Inferior parietal cortex (tissue), 1 donor: ENCODE results near the gene ELMO3.

Source experiments
- DNase-seq: peaks from one replicate; pipeline ENCODE4 v3.0.0-alpha.2; 2016; ENCODE audit errors: extremely low spot score

Gene ELMO3

GRCh38 chr16:67180166-67180565 is 18.8 kb upstream of the ELMO3 start:
- DNase-seq = no peak

GRCh38 chr16:67181346-67181745 is 17.6 kb upstream of the ELMO3 start:
- no peak for DNase-seq

- no peak for DNase-seq
Observed at GRCh38 chr16:67182288-67182687, 16.6 kb upstream of the ELMO3 start.

- no peak for DNase-seq
Observed at GRCh38 chr16:67183284-67183626, 15.7 kb upstream of the ELMO3 start.

DNA sequence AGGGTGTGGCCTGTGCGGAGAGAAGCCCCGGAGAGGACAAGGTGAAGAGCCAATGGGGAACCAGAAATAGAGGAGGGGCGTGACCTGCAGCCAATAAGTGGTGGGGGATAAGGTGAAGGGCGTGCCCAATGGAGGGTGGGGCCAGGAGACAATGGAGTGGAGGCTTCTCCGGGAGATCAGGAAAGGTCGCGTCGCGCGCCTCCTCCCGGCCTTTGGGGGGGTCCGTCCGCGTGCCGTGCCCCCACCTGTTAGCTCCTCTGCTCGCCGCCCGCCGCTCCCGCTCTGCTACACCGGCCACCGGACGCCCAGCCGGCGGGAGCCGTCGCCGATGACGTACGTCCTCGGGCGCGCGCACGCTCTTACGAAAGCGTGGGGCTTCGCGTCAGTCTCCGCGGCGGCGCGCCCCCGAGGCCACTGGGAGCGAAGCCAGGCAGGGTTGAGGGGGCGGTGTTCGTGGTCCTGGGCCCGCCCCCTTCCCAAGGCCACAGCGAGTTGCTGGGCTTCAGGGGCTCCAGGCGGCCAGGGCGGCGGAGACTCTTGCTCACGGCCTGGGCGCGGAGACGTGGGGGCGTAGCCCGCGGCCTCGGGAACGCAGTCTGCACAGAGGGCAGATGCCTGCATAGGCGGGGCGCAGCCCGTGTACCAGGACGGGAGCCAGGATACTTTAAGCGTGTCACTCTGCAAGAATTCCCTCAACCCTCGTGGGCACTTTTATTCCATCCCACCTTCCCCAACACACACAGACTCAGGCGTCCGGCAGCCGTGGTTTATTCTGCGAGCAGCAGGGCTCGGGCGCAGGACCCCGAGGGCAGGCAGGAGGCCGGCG is 15.1 kb upstream of the ELMO3 start, which contains the start of gene MATCAP1:
Gene MATCAP1 (minus strand): TSS at position 337 of the 826 bp plus-strand sequence. CDS start 3,353 bp downstream, outside the sequence.
- peak; percentile 95 for DNase-seq

- DNase-seq = no peak
Observed at GRCh38 chr16:67184453-67184994, 14.4 kb upstream of the ELMO3 start.

DNA sequence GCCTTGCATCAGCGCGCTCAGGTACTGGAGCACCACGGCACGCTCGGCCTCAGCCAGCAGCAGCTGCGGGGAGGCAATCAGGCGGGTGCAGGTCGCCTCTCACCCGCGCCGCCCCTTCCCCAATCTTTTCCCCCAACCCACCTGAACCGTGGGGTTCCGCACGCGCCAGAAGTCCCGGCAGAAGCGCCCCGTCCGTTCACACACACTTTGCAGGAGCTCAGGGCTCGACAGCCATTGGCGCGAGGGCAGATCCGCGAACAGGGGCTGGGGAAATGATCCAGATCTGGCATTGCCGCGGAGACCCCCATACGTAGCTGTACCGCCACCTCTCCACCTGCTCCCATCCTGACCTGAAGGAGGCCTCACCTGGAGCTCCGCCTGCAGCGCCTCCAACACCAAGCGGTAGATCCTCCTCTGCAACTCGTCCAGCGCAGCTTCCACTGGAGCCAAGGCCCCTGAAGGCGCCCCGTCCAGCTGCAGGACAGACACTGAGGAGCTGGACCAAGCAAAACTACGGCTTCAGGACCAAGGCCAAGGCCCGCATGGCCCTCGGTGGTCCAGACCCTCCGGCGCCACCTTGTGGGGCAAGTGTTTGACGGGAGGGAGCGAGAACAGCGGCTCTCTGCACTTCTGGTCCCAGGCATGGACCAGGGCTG is 13.8 kb upstream of the ELMO3 start:
- DNase-seq = peak; percentile 80

GRCh38 chr16:67185651-67186134 is 13.2 kb upstream of the ELMO3 start:
- DNase-seq = no peak

DNA sequence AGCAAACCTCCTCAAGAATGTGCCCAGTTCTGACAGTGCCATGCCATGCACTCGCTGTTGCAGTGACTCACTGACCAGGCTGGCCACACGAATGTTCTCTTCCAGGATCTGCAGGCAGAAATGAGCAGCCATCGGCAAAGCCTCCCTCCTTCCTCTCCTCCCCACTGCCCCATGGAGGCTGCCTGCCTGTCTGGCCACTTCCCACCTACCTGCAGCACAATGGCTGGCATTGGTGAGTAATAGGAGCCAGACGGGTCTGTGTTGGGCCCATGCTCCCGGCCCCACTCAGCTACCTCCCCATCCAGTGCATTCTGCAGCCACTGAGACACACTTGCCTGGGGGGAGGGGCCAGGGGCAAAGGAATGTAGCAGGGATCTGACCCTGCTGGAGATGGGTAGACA is 12.4 kb upstream of the ELMO3 start:
- no peak for DNase-seq

- no peak for DNase-seq
Observed at GRCh38 chr16:67187175-67187890, 11.6 kb upstream of the ELMO3 start.

- no peak for DNase-seq
Observed at GRCh38 chr16:67188323-67188722, 10.6 kb upstream of the ELMO3 start.

GRCh38 chr16:67188798-67189197 is 10.1 kb upstream of the ELMO3 start:
- DNase-seq = no peak

GRCh38 chr16:67190041-67190440 is 8.9 kb upstream of the ELMO3 start, which contains the start of gene EXOC3L1:
Gene EXOC3L1 (minus strand): TSS chr16:67190136. CDS start chr16:67189676, 460 bp downstream.
- no peak for DNase-seq

DNA sequence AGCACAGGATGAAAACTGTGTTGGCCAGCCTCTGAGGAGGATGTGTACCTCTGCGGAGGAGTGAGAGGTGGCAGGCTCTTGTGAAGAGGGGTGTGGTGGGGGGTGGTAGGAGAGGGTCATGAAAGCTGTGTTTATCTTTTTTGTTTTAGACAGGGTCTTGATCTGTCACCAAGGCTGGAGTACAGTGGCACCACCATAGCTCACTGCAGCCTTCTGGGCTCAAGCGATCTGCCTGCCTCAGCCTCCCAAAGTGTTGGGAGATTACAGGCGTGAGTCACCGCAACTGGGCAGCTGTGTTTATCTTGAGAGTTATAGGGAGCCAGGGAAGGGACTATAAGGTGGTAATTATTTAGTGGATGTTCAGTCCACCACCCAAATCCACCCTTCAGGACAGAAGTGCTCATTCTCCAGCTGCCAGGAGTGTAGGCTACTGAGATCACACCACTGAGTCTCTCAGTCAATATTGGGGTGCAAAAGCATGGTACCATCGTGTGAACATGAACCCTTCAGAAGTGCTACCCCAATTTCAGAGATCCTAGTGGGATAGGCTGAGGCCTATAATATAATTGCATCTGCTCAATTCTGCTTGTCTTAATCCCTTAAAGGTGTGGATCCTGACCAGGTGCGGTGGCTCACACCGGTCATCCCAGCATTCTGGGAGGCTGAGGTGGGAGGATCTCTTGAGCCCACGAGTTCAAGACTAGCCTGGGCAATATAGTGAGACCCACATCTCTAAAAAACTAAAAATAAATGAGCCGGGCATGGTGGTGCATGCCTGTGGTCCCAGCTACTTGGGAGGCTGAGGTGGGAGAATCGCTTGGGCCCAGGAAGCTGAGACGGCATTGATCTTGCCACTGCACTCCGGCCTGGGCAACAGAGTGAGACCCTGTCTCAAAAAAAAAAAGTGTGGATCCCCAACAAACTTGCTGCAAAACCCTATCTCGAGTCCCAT is 8.2 kb upstream of the ELMO3 start:
- DNase-seq = no peak

- no peak for DNase-seq
Observed at GRCh38 chr16:67191411-67191994, 7.4 kb upstream of the ELMO3 start.

- peak; percentile 96 for DNase-seq
Observed at GRCh38 chr16:67191995-67192681, 6.8 kb upstream of the ELMO3 start, which contains the start of gene E2F4. Gene E2F4 (plus strand): TSS chr16:67192155. CDS start chr16:67192228, 73 bp downstream.

DNA sequence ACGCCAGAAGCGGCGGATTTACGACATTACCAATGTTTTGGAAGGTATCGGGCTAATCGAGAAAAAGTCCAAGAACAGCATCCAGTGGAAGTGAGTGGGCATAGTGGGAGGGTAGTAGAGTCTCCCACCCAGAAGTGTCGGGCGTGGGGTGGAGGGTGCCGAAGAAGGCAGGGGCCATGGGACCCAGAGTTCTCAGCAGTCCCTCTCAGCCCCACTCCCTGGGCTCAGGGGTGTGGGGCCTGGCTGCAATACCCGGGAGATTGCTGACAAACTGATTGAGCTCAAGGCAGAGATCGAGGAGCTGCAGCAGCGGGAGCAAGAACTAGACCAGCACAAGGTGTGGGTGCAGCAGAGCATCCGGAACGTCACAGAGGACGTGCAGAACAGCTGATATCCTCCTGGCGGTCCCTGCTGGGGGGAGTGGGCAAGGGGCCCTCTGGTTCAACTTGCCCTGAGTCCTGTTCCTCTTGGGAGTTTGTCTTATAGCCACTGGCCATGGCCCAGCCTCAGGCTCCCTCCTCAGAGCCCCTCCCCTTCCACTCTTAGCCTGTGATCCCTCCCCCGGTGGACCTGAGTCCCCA is 6.1 kb upstream of the ELMO3 start:
- no peak for DNase-seq

- DNase-seq = no peak
Observed at GRCh38 chr16:67193536-67193935, 5.4 kb upstream of the ELMO3 start.

- no peak for DNase-seq
Observed at GRCh38 chr16:67194260-67194659, 4.7 kb upstream of the ELMO3 start.
